NCI-H187 (cell line): Measurements from ENCODE around the gene CCDC102B.

Source experiments
- DNase-seq, 2 experiments: peaks; one replicate each; lab custom pipeline; 2025; lab: John Stamatoyannopoulos, UW

CCDC102B gene

GRCh38 chr18:69097349-69097748, 299.5 kb downstream of the CCDC102B start:
- no peak for DNase-seq

- no peak for DNase-seq
These were observed 305.1 kb downstream of the CCDC102B start for GRCh38 chr18:69102959-69103358.
